HepG2 (cell line): ENCODE results near the gene ARL16.

Source experiments
- ATF1 ChIP-seq: IDR thresholded peaks from 2 replicates; pipeline ENCODE4 v1.6.1; 2016; ENCODE audit warnings: mild to moderate bottlenecking, control low read depth
- CREM ChIP-seq, 2 experiments: sonication (generic) in 1 of 2; formaldehyde crosslinking in 1 of 2; IDR thresholded peaks; 2 replicates each; pipeline versions ENCODE4 v1.4.0 to v1.6.1; 2016 to 2020; ENCODE audit warnings: antibody characterized with exemption in 1 of 2, mild to moderate bottlenecking in 1 of 2, missing genetic modification reagents in 1 of 2
- EP300 ChIP-seq, 3 experiments: sonication (generic) in 1 of 3; formaldehyde crosslinking in 1 of 3; IDR thresholded peaks; 2 replicates each; pipeline versions ENCODE4 v1.5.1 to v1.6.1; 2011 to 2020; ENCODE audit warnings: low read depth in 2 of 3, low read length in 2 of 3, borderline replicate concordance in 1 of 3, improper control_type of control experiment in 1 of 3, mild to moderate bottlenecking in 1 of 3, missing genetic modification reagents in 1 of 3, moderate library complexity in 1 of 3
- FOXM1 ChIP-seq: sonication (generic); formaldehyde crosslinking; IDR thresholded peaks from 2 replicates; pipeline ENCODE4 v1.5.0; 2020; ENCODE audit warnings: missing genetic modification reagents
- MZF1 ChIP-seq: sonication (generic); formaldehyde crosslinking; IDR thresholded peaks from 2 replicates; pipeline ENCODE4 v1.8.1; 2023; ENCODE audit warnings: mild to moderate bottlenecking, missing genetic modification reagents, borderline replicate concordance
- NFKB2 ChIP-seq: sonication (generic); formaldehyde crosslinking; IDR thresholded peaks from 2 replicates; pipeline ENCODE4 v1.4.0; 2020; ENCODE audit warnings: missing genetic modification reagents, borderline replicate concordance
- NFRKB ChIP-seq: fragments of 450-650 bp; IDR thresholded peaks from 2 replicates; pipeline ENCODE4 v1.6.1; 2017
- NR1H2 ChIP-seq: sonication (generic); formaldehyde crosslinking; IDR thresholded peaks from 2 replicates; pipeline ENCODE4 v1.8.1; 2022; ENCODE audit warnings: low read depth, missing genetic modification reagents, borderline replicate concordance
- NR2C2 ChIP-seq: sonication (generic); formaldehyde crosslinking; IDR thresholded peaks from 2 replicates; pipeline ENCODE4 v1.4.0; 2020; ENCODE audit warnings: missing genetic modification reagents, mild to moderate bottlenecking, moderate library complexity, borderline replicate concordance
- POLR2A ChIP-seq, 2 experiments: IDR thresholded peaks; 2 replicates each; pipeline ENCODE4 v1.6.1; 2011; ENCODE audit warnings: low read depth in 2 of 2, low read length in 2 of 2, mild to moderate bottlenecking in 1 of 2, moderate library complexity in 1 of 2; ENCODE audit not compliant: insufficient read depth in 1 of 2
- SRF ChIP-seq: IDR thresholded peaks from 2 replicates; pipeline ENCODE4 v1.6.1; 2011; ENCODE audit warnings: mild to moderate bottlenecking, low read depth, low read length, moderate library complexity
- ZNF101 ChIP-seq: sonication (generic); formaldehyde crosslinking; IDR thresholded peaks from 2 replicates; pipeline ENCODE4 v1.4.0; 2020; ENCODE audit warnings: mild to moderate bottlenecking, low read depth, missing genetic modification reagents, borderline replicate concordance
- ZNF558 ChIP-seq: sonication (generic); formaldehyde crosslinking; IDR thresholded peaks from 2 replicates; pipeline ENCODE4 v1.9.0; 2022; ENCODE audit warnings: mild to moderate bottlenecking, missing genetic modification reagents, borderline replicate concordance
- TF ChIP-seq, protein P1 (sequence below): sonication (generic); formaldehyde crosslinking; IDR thresholded peaks from 2 replicates; pipeline ENCODE4 v1.4.0; 2020; ENCODE audit warnings: missing genetic modification reagents

DNA sequence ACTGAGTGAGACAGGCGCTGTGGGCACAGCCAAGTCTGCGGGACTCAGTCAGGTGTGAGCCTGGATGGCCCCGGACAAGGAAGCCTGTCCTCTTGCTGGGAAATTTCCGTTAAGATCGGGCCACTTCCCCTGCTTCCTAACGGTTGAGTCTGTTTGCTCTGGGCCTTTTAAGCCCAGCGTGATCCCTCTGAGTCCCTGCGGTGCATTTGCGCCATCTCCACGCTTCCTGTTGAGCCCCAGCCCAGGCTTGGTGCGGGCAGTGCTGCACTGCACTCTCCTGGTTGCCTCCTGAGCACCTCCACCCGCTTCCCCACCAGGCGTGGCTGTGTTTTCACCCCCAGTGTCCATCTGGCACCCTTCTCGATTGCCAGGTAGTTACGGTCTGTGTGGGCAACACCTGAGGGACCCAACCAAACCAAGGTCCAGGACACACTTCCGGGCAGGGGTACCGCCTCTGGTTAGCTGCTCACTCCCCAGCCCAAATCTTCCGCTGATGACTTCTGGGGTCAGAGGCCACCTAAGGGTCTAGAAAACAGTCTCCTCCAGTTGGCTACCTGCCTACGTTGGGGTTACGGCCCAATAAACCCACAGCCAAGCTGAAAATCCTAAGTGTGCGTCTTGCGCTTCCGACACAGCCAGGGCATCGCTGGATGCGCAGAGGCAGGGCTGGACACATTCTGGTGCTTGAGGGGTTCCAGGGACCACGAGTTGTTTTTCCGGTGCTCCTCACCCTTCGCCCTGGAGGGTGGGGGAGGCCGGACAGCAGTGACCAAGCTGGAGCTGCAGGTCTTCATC, 27.1 kb upstream of the ARL16 start:
- no peak for TF ChIP-seq ZNF558
- no peak for TF ChIP-seq ATF1
- no peak for TF ChIP-seq NR1H2 (CRISPR knock-in tag)
- no peak for TF ChIP-seq MZF1 (CRISPR knock-in tag)
- TF ChIP-seq FOXM1 (CRISPR knock-in tag): no peak
- TF ChIP-seq POLR2A (IDR thresholded peaks at IDR 0.05; ENCODE audit: insufficient read depth in 1 of 2, low read depth in 2 of 2, low read length in 2 of 2): no peak; a peak in 1 of 4 replicates
- TF ChIP-seq EP300 (IDR thresholded peaks at IDR 0.05; ENCODE audit: low read depth in 2 of 2, low read length in 2 of 2): peak in 1 of 2 experiments; percentile 15; a peak in 1 of 4 replicates
- 0 out of 2 replicates have a peak, but pooled peaks have one; percentile 35 for TF ChIP-seq EP300 (CRISPR knock-in tag; IDR thresholded peaks at IDR 0.05; ENCODE audit: borderline replicate concordance)
- no peak for TF ChIP-seq NR2C2 (CRISPR knock-in tag)
- no peak for TF ChIP-seq NFKB2 (CRISPR knock-in tag)
- no peak for TF ChIP-seq NFRKB
- no peak for TF ChIP-seq ZNF101 (CRISPR knock-in tag)
- no peak for TF ChIP-seq CREM (IDR thresholded peaks at IDR 0.05)
- no peak for TF ChIP-seq CREM (CRISPR knock-in tag; IDR thresholded peaks at IDR 0.05)
- TF ChIP-seq, protein P1, sequence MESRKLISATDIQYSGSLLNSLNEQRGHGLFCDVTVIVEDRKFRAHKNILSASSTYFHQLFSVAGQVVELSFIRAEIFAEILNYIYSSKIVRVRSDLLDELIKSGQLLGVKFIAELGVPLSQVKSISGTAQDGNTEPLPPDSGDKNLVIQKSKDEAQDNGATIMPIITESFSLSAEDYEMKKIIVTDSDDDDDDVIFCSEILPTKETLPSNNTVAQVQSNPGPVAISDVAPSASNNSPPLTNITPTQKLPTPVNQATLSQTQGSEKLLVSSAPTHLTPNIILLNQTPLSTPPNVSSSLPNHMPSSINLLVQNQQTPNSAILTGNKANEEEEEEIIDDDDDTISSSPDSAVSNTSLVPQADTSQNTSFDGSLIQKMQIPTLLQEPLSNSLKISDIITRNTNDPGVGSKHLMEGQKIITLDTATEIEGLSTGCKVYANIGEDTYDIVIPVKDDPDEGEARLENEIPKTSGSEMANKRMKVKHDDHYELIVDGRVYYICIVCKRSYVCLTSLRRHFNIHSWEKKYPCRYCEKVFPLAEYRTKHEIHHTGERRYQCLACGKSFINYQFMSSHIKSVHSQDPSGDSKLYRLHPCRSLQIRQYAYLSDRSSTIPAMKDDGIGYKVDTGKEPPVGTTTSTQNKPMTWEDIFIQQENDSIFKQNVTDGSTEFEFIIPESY (CRISPR knock-in tag): peak; percentile 87
- no peak for TF ChIP-seq SRF
